G401 (cell line): Measurements from ENCODE around the gene GPR17. TPM values are rescaled to one million over a fixed set of nuclear protein-coding genes. Genes with fewer than 3 reads are reported as not detected.
A peak's percentile ranks its signal among the peaks of the same experiment; 100 is the strongest.

Experiments
- DNase-seq: peaks from one replicate; pipeline ENCODE4 v3.0.0-alpha.2; 2015; ENCODE audit warnings: low spot score
- in situ Hi-C: cut with HindIII; loops from 2 replicates; pipeline ENCODE4 v1.10.0; 2016; ENCODE audit warnings: low sequenced_read_pairs, mixed read lengths
- total RNA-seq: library from RNA; depleted of rRNA; stranded (reverse); fragments of >200 nt; shearing (Covaris generic); gene quantifications from 2 replicates; pipeline ENCODE4 v1.2.3, GENCODE V29; 2014; rRNA removed

Gene GPR17
- total RNA-seq, 1 experiment from 2014 or later, result not detected

- in situ Hi-C loops, result no loop called here
- peak; percentile 57 for DNase-seq
These were observed 55.9 kb downstream of the GPR17 start for GRCh38 chr2:127701651-127702394.

Other genes starting within 250 kb of the GPR17 start
- gene PROC, start 227.7 kb upstream of the GPR17 start, total RNA-seq, result 0.37 TPM in 1 of 2 replicates, not detected in the other
- gene IWS1, start 119.7 kb upstream of the GPR17 start, total RNA-seq, result 51.9 and 59.2 TPM in 2 replicates
- gene MYO7B, start 110.5 kb upstream of the GPR17 start, total RNA-seq, result 0.12 TPM in 1 of 2 replicates, not detected in the other
- 1.8 and 5.8 TPM in 2 replicates for gene LIMS2, start 29.4 kb downstream of the GPR17 start, total RNA-seq
- gene SFT2D3, start 55.3 kb downstream of the GPR17 start, total RNA-seq, result 11.7 and 13.0 TPM in 2 replicates
- gene WDR33, start 165.0 kb downstream of the GPR17 start, total RNA-seq, result 33.4 and 47.6 TPM in 2 replicates
- gene POLR2D, start 212.0 kb downstream of the GPR17 start, total RNA-seq, result 54.8 and 57.8 TPM in 2 replicates
- 8.5 and 15.5 TPM in 2 replicates for gene AMMECR1L, start 239.8 kb downstream of the GPR17 start, total RNA-seq